ENCODE measurements around the gene CDH13. TPM values are rescaled to one million over a fixed set of nuclear protein-coding genes. Genes with fewer than 3 reads are reported as not detected.

CDH13 gene
- total RNA-seq, 2 donors from 2014 or later: 2.4 to 6.3 TPM

DNA sequence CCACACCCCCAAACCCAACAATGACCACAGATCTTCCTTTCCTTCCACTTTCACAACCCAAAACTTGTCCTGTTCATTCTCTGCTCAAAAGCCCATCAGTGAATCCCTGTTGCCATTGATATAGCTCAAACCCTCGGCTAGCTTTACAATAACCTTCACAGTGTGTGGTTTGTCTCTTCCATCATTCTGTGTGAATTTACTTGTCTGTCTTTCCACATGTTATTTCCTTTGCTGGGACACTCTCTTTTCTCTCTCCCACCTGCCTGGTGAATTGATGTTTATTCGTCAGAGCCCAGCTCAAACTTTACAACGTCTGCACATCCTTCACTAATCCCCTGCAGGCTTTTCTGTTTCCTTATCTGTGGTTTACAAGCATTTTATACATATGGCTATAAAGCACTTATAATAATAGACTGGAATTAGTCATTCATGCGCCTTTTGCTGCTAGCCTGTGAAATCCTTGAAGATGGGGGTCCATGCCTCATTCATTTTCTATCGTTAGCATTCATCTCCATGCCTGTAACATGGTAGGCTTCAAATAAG lies 114.4 kb downstream of the CDH13 start:
- no peaks in the 10 kb centered on the region for H3K27me3 ChIP-seq
- DNase-seq: no peak
- H3K36me3 ChIP-seq: no peaks in the 10 kb centered on the region
- H3K9me3 ChIP-seq: no peaks in the 10 kb centered on the region
- intact Hi-C loops (cut with DNase I): no loop called here
- no peak overlapping the region for H3K4me3 ChIP-seq
- H3K9ac ChIP-seq (ENCODE audit: low read depth in 2 of 2, low read length in 2 of 2): no peak overlapping the region
- H3K27ac ChIP-seq: no peak overlapping the region
- TF ChIP-seq, protein P1, sequence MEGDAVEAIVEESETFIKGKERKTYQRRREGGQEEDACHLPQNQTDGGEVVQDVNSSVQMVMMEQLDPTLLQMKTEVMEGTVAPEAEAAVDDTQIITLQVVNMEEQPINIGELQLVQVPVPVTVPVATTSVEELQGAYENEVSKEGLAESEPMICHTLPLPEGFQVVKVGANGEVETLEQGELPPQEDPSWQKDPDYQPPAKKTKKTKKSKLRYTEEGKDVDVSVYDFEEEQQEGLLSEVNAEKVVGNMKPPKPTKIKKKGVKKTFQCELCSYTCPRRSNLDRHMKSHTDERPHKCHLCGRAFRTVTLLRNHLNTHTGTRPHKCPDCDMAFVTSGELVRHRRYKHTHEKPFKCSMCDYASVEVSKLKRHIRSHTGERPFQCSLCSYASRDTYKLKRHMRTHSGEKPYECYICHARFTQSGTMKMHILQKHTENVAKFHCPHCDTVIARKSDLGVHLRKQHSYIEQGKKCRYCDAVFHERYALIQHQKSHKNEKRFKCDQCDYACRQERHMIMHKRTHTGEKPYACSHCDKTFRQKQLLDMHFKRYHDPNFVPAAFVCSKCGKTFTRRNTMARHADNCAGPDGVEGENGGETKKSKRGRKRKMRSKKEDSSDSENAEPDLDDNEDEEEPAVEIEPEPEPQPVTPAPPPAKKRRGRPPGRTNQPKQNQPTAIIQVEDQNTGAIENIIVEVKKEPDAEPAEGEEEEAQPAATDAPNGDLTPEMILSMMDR (IDR thresholded peaks at IDR 0.05): no peak
- no peaks in the 10 kb centered on the region for H3K4me1 ChIP-seq

DNA sequence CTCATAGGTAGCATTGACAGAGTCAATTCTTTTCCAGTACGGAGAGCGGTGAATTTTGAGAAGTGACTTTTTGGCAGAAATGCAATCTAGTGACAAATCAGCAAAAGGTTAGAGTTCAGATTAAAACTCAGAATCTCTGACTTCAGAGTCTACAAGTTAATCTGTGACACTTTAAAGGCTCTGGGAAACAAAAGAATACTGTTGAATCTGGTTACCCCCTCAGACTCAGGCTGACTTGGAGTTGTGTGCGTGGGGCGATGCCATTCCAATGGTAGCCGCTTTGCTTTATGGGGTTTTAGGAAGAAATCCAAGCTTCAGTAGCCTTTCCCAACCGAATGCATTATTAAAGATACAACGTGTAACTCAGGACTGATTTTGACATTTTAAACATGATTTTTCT lies 118.2 kb downstream of the CDH13 start:
- no peaks in the 10 kb centered on the region for H3K27me3 ChIP-seq
- no peaks in the 10 kb centered on the region for H3K36me3 ChIP-seq
- DNase-seq: no peak
- H3K9ac ChIP-seq (ENCODE audit: low read depth in 2 of 2, low read length in 2 of 2): no peak overlapping the region
- intact Hi-C loops (cut with DNase I): no loop called here
- no peaks in the 10 kb centered on the region for H3K4me1 ChIP-seq
- H3K27ac ChIP-seq: no peak overlapping the region
- H3K9me3 ChIP-seq: no peaks in the 10 kb centered on the region
- H3K4me3 ChIP-seq: no peak overlapping the region
- TF ChIP-seq, protein P1 (IDR thresholded peaks at IDR 0.05): no peak

DNA sequence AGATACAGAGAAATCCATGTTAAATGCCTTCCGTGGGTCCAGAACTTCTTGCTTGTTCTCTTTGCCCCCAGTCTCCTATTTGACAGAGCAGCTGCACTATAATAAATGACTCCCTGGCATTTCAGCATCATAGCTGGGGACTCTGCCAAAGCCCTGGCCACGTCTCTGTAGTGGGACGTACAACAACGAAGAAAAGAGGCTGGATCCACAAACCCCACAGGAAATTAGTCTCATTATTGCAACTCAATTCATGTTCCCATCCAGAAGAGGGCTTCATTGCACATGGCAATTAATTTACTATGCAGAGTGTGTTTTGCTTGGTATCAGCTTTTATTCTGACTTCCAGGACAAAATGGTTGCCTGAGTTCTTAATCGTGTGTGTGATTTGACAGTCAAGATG lies 121.3 kb downstream of the CDH13 start:
- intact Hi-C loops (cut with DNase I): no loop called here

DNA sequence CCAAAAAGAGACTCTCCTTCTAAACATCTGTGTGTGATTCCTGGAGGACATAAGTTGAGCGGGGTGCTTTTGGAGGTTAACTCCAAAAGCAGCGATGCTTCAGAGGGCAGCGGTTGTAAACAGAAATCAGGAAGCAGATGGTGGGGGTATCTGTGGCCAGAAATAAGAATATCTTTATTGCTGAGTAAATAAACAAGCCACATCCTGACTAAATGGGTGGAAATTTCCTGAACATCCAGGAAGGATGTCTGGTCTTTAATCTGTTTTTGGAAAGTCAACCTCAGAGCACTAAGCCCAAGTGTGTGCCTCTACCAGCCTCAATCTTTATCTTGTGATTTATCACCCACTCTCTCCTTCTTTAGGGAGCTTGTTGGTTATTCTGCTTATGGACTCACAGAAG lies 123.3 kb downstream of the CDH13 start:
- Histone ChIP-seq H3K27ac (no peak overlapping the region), H3K4me3 (no peak overlapping the region), H3K4me1 (no peaks in the 10 kb centered on the region), H3K27me3 (no peaks in the 10 kb centered on the region), H3K9ac (ENCODE audit: low read depth in 2 of 2, low read length in 2 of 2) (no peak overlapping the region), H3K9me3 (no peaks in the 10 kb centered on the region), H3K36me3 (no peaks in the 10 kb centered on the region)
- intact Hi-C loops (cut with DNase I): no loop called here
- TF ChIP-seq, protein P1 (IDR thresholded peaks at IDR 0.05): no peak
- no peak for DNase-seq

More for the DNA sequence above, 121.3 kb downstream of the CDH13 start:
- Histone ChIP-seq H3K4me3 (no peak overlapping the region), H3K27ac (no peak overlapping the region), H3K9me3 (no peaks in the 10 kb centered on the region), H3K27me3 (no peaks in the 10 kb centered on the region), H3K9ac (ENCODE audit: low read depth in 2 of 2, low read length in 2 of 2) (no peak overlapping the region), H3K4me1 (no peaks in the 10 kb centered on the region), H3K36me3 (no peaks in the 10 kb centered on the region)
- no peak for DNase-seq
- TF ChIP-seq, protein P1 (IDR thresholded peaks at IDR 0.05): no peak

DNA sequence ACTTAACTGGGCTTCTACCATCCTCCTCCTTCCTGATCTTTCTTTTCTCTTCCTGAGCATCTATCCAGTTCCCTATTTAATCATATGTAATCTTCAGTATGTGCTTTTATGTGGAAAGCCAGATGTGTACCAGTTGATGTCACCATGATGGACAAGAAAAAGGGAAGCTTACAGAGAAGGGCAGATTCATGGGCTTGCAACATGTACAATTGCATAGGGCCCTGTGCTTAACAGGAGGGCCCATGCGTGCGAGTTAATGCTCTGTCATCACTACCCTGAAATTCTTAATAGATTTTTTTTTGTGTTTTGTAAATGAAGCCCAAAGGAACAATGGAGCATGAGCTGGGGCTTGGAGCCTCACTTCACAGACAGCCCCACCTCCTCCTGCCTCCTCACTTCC lies 124.3 kb downstream of the CDH13 start:
- no peak for DNase-seq
- TF ChIP-seq, protein P1 (IDR thresholded peaks at IDR 0.05): no peak
- Histone ChIP-seq H3K27me3 (no peaks in the 10 kb centered on the region), H3K9ac (ENCODE audit: low read depth in 2 of 2, low read length in 2 of 2) (no peak overlapping the region), H3K36me3 (no peaks in the 10 kb centered on the region), H3K4me1 (no peaks in the 10 kb centered on the region), H3K27ac (no peak overlapping the region), H3K9me3 (no peaks in the 10 kb centered on the region), H3K4me3 (no peak overlapping the region)
- intact Hi-C loops (cut with DNase I): no loop called here
